CD4-positive, alpha-beta T cell treated with Interleukin-6 for 4 hours (primary cell): ENCODE results near the gene CD82.
A peak's percentile ranks its signal among the peaks of the same experiment; 100 is the strongest.
"Not testable (repeated sequence)": the region's sequence is repeated elsewhere in the genome, so short reads cannot be mapped to it uniquely, and the experiment has no call there.

Experiments
- DNase-seq: peaks from one replicate; pipeline ENCODE4 v3.0.0-alpha.2; 2020; ENCODE audit warnings: mixed read lengths

The CD82 gene

DNA sequence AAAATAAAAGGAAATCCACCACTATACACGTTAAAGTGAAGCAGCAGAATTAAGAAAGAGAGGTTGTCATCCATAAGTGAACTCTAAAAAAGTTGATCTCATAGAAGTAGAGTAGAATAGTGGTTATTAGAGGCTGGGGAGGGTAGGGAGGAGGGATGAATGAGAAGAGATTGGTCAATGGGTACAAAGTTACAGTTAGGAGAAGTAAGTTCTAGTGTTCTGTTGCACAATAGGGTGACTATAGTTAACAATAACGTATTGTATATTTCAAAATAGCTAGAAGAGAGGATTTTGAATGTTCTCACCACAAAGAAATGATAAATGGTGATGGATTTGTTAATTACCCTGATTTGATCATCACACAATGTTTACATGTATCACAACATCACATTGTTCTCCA is 72.0 kb downstream of the CD82 start:
- DNase-seq = no peak

DNA sequence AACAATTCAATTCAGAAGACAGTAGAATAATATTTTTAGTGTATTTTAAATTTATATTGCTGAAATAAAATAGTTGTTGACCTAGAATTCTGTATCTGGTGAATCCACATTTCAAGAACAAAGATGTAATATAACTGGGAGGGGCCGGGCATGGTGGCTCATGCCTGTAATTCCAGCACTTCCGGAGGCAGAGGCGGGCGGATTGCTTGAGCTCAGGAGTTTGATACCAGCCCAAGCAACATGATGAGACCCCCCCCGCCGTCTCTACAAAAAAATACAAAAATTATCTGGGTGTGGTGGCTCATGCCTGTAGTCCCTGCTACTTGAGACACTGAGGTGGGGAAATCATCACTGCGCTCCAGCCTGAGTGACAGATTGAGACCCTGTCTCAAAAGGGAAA is 72.6 kb downstream of the CD82 start:
- DNase-seq = no peak

DNA sequence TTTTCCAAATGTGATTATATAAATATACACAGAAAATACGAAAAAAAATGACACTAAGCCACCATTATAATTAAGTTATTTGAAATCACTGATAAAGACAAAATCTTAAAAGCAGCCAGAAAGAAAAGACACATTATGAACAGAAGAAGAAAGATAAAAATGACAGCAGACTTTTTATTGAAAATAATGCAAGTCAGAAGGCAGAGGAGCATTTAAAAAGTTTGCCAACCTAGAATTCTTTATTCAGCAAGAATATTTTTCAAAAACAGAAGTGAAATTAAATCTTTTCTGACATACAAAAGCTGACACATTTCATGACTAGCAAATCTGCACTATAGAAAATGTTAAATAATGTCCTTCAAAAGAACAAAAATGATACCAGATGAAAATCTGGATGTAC is 77.8 kb downstream of the CD82 start:
- DNase-seq = no peak

DNA sequence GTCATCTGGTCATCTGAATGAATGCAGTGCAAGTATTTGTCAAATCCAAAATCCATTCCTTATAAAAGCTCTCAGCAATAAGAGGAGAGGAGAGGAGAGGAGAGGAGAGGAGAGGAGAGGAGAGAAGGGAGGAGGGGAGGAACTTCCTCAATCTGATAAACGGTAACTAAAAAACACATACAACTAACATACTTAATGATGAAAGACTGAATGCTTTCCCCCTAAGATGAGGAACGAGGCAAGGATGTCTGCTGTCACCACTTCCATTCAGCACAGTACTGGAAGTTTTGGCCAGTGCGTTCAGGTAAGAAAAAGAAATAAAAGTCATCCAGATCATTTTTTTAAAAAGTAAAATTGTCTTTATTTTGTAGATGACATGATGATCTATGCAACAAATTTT is 80.4 kb downstream of the CD82 start:
- DNase-seq = no peak

DNA sequence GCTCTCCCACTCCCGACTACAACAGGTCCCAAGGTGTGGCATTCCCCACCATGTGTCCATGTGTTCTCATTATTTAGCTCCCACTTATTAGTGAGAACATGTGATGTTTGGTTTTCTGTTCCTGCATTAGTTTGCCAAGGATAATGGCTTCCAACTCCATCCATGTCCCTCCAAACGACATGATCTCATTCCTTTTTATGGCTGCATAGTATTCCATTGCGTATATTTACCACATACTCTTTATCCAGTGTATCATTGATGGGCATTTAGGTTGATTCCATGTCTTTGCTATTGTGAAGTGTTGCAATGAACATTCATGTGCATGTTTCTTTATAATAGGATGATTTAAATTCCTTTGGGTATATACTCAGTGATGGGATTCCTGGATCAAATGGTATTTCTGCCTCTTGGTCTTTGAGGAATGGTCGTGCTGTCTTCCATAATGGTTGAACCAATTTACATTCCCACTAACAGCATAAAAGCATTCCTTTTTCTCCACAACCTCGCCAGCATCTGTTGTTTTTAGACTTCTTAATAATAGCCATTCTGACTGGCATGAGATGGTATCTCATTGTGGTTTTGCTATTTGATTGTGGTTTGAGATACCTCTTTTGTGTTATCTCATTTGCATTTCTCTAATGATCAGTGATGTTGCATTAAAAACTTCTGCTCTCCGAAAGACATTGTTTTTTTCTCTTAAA is 81.9 kb downstream of the CD82 start:
- not testable (repeated sequence) for DNase-seq

DNA sequence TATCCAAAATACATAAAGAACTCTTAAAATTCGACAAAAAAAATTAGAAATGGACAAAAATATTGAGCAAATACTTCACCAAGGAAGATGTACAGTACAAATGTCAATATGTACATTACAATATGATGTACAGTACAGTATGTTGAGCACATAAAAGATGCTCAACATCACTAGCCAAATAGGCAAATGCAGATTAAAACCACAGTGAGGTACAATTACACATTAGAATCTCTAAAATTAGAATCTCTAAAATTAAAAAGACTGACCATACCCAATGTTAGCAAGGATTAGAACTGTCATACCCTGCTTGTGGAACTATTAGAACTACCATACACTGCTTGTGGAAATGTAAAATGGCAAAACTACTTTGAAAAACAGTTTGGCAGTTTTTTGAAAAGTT is 82.6 kb downstream of the CD82 start:
- DNase-seq = no peak

DNA sequence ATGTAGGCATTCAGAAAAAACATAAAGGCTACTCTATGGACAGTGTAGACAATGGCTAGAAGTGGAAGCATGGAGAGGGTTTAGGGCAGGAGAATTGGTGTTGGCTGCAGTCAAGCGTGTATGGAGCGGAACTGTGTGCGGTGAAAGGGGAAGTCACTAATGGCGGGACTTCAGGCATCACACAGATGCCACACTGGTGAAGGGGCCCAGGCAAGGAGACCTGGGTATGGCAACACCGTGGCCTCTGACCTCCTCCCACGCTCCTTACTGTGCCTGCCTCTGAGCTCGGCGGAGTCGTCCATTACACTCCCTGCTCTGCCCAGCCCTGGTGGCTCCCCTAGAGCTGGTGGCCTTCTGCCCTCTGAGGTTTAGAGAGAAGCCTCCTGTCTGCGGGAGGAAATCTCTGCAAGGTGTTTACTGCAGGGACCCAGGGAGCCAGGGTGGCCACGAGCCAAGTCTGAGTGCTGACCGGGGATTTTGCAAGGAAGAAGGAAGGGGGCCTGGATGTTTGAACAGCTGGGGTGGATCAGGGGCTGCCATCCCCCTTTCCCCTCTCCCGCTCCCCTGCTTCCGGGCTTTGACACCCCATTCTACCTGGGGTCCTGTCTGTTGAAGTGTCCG is 86.2 kb downstream of the CD82 start:
- no peak for DNase-seq

DNA sequence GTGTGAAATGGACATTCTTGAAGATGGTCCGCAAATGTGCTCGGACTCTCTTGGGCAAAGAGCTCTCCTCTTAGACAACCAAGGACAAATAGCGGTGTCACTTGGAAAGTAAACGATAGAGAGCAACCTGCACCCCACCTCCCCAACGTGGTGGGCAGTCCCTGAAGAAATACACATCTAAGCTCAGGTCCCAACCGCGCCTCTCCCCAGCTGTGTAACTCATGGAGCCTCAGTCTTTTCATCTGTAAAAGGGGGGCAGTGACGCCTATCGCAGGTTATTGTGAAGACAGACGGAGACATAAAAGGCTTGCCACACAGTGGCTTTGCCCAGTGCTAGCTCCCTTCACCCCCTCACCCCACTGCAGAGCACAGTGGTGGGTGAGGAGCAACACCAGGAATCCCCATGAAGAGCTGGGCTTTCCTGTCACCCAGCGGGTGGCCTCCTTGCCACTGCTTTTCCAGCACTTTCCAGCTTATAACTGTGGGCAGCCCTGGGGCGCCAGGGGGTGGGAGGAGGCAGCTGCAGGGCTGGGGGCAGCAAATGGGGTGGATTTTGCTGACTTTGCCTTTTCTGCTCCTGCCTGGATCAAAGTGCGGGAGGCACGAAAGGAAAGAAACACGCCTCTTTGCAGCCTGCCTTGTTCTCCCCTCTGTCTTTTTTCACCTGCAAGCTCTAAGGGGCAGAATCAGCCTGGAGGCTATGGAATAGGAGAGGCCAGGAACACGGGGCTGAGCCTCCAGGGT is 87.6 kb downstream of the CD82 start:
- DNase-seq = no peak

DNA sequence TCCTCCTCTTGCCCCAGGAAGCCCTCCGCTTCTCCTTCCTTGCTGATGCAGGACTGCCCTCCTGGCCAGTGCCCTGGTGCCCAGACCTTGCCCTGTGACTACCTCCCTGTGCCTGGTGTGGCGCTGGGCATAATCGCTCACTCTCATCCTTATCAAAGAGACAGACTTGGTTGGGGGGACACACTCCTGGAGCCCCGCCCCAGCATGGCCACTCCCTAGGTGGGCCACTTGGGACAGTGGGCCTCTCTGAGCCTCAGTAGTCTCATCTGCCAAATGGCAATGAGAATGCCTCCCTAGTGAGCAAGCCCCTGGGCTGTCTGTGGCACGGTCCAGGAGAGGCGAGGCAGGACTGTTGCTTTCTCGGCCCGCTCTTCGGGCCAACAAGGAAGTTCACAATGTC is 88.6 kb downstream of the CD82 start:
- DNase-seq = no peak

DNA sequence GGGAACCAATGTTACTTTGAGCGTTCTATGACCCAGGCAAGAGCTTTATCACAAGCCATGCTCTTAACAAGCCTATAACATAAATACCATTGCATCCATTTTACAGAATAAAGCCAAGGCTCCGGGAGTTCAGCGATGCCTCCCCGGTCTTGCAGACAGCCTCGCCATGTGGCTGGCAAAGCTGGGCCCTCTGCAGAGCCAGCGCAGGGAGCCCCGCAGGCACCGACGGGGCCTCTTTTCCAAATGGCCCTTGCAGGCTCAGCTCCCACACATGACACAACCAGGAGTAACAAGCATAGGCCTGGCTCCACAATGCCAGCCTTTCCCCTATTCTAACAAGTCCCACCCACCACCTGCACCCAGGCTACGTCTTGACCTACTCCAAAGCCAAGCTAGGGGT is 89.1 kb downstream of the CD82 start:
- no peak for DNase-seq

DNA sequence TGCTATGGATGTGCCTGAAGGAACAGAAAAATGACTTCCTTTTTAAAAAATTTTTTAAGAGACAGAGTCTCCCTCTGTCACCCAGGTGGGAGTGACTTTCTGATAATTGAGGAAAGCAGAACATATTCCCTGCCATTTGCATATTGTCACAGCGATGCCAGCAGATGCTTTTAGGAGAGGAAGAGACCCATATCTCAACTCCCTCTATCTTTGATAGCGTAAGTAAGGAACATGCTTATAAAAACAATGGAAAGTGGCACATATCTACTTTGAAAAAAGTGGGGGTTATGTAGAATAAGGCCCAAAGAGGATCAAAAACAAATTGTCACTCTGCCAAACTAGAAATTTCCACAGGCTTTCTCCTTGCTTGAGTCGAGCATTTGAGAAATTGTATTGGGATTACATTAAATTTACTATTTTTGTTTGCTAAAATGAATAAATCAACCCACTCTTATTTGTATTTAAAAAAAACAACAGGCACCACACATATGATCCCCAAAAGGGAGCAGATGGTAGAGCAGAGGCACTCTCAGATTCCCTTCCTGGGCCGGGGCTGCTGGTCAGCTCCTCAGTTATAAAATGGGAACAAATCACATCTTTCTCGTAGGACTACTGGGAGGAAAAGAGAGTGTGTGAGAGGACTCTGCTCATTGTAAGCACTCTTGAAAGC is 92.5 kb downstream of the CD82 start:
- no peak for DNase-seq

DNA sequence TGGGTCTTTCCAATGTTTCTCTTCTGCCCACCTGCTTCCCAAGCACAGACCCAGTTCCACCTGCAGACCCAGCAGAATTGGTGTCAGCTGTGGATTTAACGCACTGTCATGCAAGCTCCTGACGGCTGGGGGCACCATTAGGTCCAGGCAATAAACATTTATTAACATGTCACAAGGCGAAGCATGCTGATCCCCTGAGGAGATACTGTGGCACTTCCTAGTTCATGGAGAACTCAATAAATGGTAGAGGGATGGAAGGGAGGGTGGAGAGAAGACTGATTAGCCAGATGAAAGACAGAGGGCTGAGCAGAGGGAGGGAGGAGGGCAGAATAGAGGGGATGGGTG is 93.0 kb downstream of the CD82 start:
- peak; percentile 53 for DNase-seq

DNA sequence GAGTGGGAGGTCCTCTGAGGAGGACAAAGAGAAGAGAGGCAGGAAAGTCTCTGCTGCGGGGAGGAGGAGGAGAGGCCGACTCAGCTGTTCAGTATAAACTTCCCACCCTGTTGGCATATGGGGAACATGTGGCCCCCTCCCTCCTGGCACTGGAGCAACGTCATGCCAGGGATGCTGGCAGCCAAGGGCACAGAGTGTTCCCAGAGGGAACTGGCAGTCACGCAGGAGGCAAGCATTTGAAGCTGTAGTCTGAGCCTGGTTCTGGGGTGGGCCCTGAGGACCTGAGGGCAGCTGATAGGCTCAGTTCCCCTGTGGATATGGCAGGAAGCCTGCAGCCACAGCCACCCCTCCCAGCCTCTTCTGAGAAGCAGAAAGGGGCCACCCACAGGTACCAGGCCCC is 94.2 kb downstream of the CD82 start:
- DNase-seq = no peak

DNA sequence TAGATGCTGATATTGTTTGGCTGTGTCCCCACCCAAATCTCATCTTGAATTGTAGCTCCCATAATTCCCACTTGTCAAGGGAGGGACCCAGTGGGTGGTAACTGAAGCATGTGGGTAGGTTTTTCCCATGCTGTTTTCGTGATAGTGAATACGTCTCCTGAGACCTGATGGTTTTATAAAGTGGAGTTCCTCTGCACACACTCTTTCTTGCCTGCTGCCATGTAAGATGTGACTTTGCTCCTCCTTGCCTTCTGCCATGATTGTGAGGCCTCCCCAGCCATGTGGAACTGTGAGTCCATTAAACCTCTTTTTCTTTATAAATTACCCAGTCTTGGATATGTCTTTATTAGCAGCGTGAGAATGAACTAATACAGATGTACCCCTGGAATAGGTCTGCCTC is 95.1 kb downstream of the CD82 start:
- not testable (repeated sequence) for DNase-seq

DNA sequence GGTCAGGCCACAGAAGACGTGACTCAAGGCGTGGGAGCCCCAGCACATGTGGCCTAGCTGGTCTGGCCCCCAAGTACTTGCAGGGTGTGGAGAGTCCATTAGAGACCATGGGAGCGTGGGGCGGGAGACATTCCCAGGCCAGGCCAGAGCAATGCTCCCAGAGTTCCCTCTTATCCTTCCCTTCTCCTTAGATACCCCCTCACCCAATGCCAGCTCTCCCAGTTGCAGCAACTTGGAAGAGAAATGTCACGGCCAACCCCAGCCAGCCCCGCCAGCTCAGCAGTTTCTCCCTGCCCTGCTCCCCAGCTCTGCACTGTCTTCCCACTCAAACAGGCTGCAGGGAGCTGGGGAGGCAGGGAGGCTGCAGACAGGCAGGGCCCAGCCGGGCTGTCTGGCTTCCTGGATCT is 95.9 kb downstream of the CD82 start:
- no peak for DNase-seq
